ENCODE data around the gene RALBP1.

GRCh38 chr18:9429662-9429993 is 45.7 kb upstream of the RALBP1 start:
- no peak for TF ChIP-seq POLR2AphosphoS5 (IDR thresholded peaks at IDR 0.05; ENCODE audit: low read depth, low read length)
- no peak for TF ChIP-seq POLR2A (IDR thresholded peaks at IDR 0.05; ENCODE audit: low read depth, low read length)
- no peak for TF ChIP-seq TAF1 (IDR thresholded peaks at IDR 0.05; ENCODE audit: low read depth, low read length)
- TF ChIP-seq SPI1 (IDR thresholded peaks at IDR 0.05; ENCODE audit: low read depth, low read length), result no peak

All from GM12891 (cell line).